K562 (cell line): ENCODE data around the gene HEATR1. TPM values are rescaled to one million over a fixed set of nuclear protein-coding genes. Genes with fewer than 3 reads are reported as not detected.

Experiments used
- ATF1 ChIP-seq, 2 experiments: fragments of 450-650 bp in 1 of 2; IDR thresholded peaks; 2 replicates each; pipeline ENCODE4 v1.6.1; 2016; ENCODE audit warnings: missing compliant biosample characterization in 1 of 2, missing genetic modification characterization in 1 of 2
- CEBPG ChIP-seq, 3 experiments: fragments of 200-800 bp in 1 of 3; sonication (Bioruptor generic) in 1 of 3; sonication (generic) in 1 of 3; formaldehyde crosslinking in 1 of 3; IDR thresholded peaks in 2 of 3; conservative IDR thresholded peaks in 1 of 3; 2 replicates each; pipeline versions ENCODE4 v1.6.1 to v1.8.0; 2016 to 2022; ENCODE audit warnings: missing compliant biosample characterization in 2 of 3, missing genetic modification characterization in 2 of 3, mild to moderate bottlenecking in 1 of 3, missing genetic modification reagents in 1 of 3
- CHD4 ChIP-seq: fragments of 200-600 bp; sonication (generic); IDR thresholded peaks from 3 replicates; pipeline ENCODE4 v1.6.1; 2012; ENCODE audit warnings: low read depth, mild to moderate bottlenecking, mixed read lengths, low read length, inconsistent platforms; ENCODE audit not compliant: insufficient read depth, insufficient replicate concordance, poor library complexity, severe bottlenecking
- CREBBP ChIP-seq: IDR thresholded peaks from one replicate; pipeline ENCODE4 v1.6.1; 2012; ENCODE audit warnings: low read depth, mild to moderate bottlenecking, control low read depth, inconsistent platforms, low read length
- CTBP1 ChIP-seq: fragments of 450-650 bp; IDR thresholded peaks from 2 replicates; pipeline ENCODE4 v1.6.1; 2016; ENCODE audit warnings: borderline replicate concordance
- MCM7 ChIP-seq, 2 experiments: fragments of 450-650 bp; IDR thresholded peaks; 2 replicates each; pipeline ENCODE4 v1.6.1; 2016 to 2018
- NR1H2 ChIP-seq: sonication (generic); formaldehyde crosslinking; IDR thresholded peaks from 2 replicates; pipeline ENCODE4 v1.4.0; 2020; ENCODE audit warnings: mild to moderate bottlenecking, missing genetic modification reagents
- NR4A1 ChIP-seq, 2 experiments: fragments of 250-450 bp in 1 of 2; fragments of 450-650 bp in 1 of 2; sonication (Bioruptor Pico) in 1 of 2; IDR thresholded peaks; 2 replicates each; pipeline versions ENCODE4 v1.4.0 to v1.6.1; 2016 to 2020; ENCODE audit warnings: mild to moderate bottlenecking in 2 of 2, missing compliant biosample characterization in 1 of 2, missing genetic modification characterization in 1 of 2, moderate library complexity in 1 of 2
- PHF21A ChIP-seq: fragments of 450-650 bp; IDR thresholded peaks from 2 replicates; pipeline ENCODE4 v1.6.1; 2017; ENCODE audit warnings: low read depth, borderline replicate concordance
- RUNX1 ChIP-seq: sonication (generic); IDR thresholded peaks from 2 replicates; pipeline ENCODE4 v1.6.1; 2016; ENCODE audit warnings: antibody characterized with exemption, low read depth
- ZNF3 ChIP-seq: fragments of 250-450 bp; sonication (Bioruptor Pico); IDR thresholded peaks from 2 replicates; pipeline ENCODE4 v1.5.0; 2021; ENCODE audit warnings: mild to moderate bottlenecking, moderate library complexity
- ZNF695 ChIP-seq: fragments of 450-650 bp; formaldehyde crosslinking; IDR thresholded peaks from 2 replicates; pipeline ENCODE4 v1.4.0; 2020; ENCODE audit warnings: mild to moderate bottlenecking, moderate library complexity
- polyA plus RNA-seq, 8 experiments: library from polyadenylated mRNA; depleted of rRNA in 4 of 8; stranded (reverse) in 5 of 8; unstranded in 3 of 8; fragments of >200 nt; fragmentation: Nextera tagmentation in 2 of 8; fragmentation: Illumina TruSeq in 1 of 8; extraction: Ambion mirVana in 2 of 8; extraction: Trizol in 1 of 8; gene quantifications; 2 replicates each; pipeline versions ENCODE4 v1.2.1 to v1.2.3, GENCODE V29; 2011 to 2014; ENCODE audit warnings: inconsistent platforms in 1 of 8, missing spikeins in 1 of 8
- total RNA-seq, 7 experiments: library from RNA; depleted of rRNA in 6 of 7; stranded (reverse); fragments of >200 nt in 6 of 7; fragmentation: Illumina TruSeq in 2 of 7; extraction: Trizol in 2 of 7; gene quantifications; 2 replicates each; pipeline versions ENCODE4 v1.2.1 to v1.2.3, GENCODE V29; 2011 to 2021; ENCODE audit warnings: low replicate concordance in 1 of 7
- TF ChIP-seq, protein P1 (sequence below): sonication (generic); formaldehyde crosslinking; IDR thresholded peaks from 2 replicates; pipeline ENCODE4 v1.8.0; 2022; ENCODE audit warnings: mild to moderate bottlenecking, missing genetic modification reagents
- TF ChIP-seq, protein P2 (sequence below): fragments of 250-450 bp; sonication (Bioruptor Pico); IDR thresholded peaks from 2 replicates; pipeline ENCODE4 v1.5.0; 2020; ENCODE audit warnings: mild to moderate bottlenecking, borderline replicate concordance
- TF ChIP-seq, protein P3 (sequence below): sonication (generic); IDR thresholded peaks from 2 replicates; pipeline ENCODE4 v1.6.1; 2016
- TF ChIP-seq, protein P4 (sequence below): sonication (generic); formaldehyde crosslinking; IDR thresholded peaks from 2 replicates; pipeline ENCODE4 v1.8.1; 2023; ENCODE audit warnings: mild to moderate bottlenecking, missing genetic modification reagents

HEATR1 gene
- total and polyA plus RNA-seq, 9 of the 15 experiments (the other 6 are each of a cell fraction or from before 2014, with no cell fraction given): 28.3 to 108 (median 50.9) TPM

DNA sequence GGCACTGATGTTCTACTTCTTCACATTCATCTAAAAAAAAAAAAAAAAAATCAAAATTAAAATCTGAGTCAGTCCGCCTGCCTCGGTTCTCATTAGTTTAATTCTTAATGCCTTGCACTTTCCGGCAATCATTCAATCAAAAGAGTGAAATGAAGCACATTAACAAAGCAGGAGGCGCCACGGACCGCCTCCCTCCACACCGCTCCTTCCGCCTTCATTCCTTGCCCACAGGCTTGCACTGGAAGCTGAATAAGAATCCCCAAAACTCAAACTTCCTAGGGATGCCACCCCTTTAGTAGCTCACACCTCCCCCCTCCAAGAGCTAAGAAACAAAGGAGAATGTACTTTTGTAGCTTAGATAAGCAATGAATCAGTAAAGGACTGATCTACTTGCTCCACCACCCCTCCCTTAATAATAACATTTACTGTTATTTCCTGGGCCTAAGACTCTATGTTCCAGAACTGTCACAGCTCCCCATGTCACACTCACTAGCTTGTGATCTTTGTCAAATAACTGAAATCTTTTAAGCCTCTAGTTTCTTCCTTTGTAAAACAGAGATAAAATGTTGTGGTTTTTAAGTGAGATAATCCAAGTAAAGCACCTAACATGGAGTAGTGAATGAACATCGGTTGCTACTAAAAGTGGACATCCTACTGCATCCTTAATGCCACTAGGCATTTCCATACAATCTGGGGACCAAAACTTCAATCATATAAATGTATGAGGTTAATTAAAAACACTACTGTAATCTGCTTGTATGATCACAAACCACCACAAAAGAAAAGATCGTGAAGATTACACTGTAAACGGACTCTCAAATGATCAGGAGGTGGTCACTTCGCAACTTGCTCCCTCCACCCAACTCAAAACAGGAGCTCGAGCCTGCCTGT lies 53.1 kb downstream of the HEATR1 start (continued):
- TF ChIP-seq, protein P1, sequence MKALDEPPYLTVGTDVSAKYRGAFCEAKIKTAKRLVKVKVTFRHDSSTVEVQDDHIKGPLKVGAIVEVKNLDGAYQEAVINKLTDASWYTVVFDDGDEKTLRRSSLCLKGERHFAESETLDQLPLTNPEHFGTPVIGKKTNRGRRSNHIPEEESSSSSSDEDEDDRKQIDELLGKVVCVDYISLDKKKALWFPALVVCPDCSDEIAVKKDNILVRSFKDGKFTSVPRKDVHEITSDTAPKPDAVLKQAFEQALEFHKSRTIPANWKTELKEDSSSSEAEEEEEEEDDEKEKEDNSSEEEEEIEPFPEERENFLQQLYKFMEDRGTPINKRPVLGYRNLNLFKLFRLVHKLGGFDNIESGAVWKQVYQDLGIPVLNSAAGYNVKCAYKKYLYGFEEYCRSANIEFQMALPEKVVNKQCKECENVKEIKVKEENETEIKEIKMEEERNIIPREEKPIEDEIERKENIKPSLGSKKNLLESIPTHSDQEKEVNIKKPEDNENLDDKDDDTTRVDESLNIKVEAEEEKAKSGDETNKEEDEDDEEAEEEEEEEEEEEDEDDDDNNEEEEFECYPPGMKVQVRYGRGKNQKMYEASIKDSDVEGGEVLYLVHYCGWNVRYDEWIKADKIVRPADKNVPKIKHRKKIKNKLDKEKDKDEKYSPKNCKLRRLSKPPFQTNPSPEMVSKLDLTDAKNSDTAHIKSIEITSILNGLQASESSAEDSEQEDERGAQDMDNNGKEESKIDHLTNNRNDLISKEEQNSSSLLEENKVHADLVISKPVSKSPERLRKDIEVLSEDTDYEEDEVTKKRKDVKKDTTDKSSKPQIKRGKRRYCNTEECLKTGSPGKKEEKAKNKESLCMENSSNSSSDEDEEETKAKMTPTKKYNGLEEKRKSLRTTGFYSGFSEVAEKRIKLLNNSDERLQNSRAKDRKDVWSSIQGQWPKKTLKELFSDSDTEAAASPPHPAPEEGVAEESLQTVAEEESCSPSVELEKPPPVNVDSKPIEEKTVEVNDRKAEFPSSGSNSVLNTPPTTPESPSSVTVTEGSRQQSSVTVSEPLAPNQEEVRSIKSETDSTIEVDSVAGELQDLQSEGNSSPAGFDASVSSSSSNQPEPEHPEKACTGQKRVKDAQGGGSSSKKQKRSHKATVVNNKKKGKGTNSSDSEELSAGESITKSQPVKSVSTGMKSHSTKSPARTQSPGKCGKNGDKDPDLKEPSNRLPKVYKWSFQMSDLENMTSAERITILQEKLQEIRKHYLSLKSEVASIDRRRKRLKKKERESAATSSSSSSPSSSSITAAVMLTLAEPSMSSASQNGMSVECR (CRISPR knock-in tag): no peak
- TF ChIP-seq, protein P2, sequence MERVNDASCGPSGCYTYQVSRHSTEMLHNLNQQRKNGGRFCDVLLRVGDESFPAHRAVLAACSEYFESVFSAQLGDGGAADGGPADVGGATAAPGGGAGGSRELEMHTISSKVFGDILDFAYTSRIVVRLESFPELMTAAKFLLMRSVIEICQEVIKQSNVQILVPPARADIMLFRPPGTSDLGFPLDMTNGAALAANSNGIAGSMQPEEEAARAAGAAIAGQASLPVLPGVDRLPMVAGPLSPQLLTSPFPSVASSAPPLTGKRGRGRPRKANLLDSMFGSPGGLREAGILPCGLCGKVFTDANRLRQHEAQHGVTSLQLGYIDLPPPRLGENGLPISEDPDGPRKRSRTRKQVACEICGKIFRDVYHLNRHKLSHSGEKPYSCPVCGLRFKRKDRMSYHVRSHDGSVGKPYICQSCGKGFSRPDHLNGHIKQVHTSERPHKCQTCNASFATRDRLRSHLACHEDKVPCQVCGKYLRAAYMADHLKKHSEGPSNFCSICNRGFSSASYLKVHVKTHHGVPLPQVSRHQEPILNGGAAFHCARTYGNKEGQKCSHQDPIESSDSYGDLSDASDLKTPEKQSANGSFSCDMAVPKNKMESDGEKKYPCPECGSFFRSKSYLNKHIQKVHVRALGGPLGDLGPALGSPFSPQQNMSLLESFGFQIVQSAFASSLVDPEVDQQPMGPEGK (CRISPR knock-in tag): peak; percentile 52; the same call in 1 of the 2 replicates
- no peak for TF ChIP-seq CEBPG (CRISPR knock-in tag; IDR thresholded peaks at IDR 0.05)
- TF ChIP-seq CEBPG (tag; conservative IDR thresholded peaks at IDR 0.05 in 1 of 2, IDR thresholded peaks at IDR 0.05 in 1 of 2): no peak
- TF ChIP-seq MCM7 (IDR thresholded peaks at IDR 0.05): no peak
- TF ChIP-seq ZNF3 (CRISPR knock-in tag): 0 out of 2 replicates have a peak, but pooled peaks have one; percentile 54
- no peak for TF ChIP-seq NR4A1 (CRISPR knock-in tag; IDR thresholded peaks at IDR 0.05)
- TF ChIP-seq NR4A1 (tag; IDR thresholded peaks at IDR 0.05): 0 out of 2 replicates have a peak, but pooled peaks have one; percentile 42
- no peak for TF ChIP-seq CREBBP
- no peak for TF ChIP-seq ZNF695 (CRISPR knock-in tag)
- no peak for TF ChIP-seq NR1H2 (CRISPR knock-in tag)
- TF ChIP-seq CHD4: no peak
- TF ChIP-seq PHF21A: no peak
- TF ChIP-seq, protein P3, sequence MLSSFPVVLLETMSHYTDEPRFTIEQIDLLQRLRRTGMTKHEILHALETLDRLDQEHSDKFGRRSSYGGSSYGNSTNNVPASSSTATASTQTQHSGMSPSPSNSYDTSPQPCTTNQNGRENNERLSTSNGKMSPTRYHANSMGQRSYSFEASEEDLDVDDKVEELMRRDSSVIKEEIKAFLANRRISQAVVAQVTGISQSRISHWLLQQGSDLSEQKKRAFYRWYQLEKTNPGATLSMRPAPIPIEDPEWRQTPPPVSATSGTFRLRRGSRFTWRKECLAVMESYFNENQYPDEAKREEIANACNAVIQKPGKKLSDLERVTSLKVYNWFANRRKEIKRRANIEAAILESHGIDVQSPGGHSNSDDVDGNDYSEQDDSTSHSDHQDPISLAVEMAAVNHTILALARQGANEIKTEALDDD: peak; percentile 66
- no peak for TF ChIP-seq ATF1 (CRISPR knock-in tag; IDR thresholded peaks at IDR 0.05)
- TF ChIP-seq ATF1 (tag; IDR thresholded peaks at IDR 0.05): peak; percentile 7; the same call in 1 of the 2 replicates
- TF ChIP-seq, protein P4, sequence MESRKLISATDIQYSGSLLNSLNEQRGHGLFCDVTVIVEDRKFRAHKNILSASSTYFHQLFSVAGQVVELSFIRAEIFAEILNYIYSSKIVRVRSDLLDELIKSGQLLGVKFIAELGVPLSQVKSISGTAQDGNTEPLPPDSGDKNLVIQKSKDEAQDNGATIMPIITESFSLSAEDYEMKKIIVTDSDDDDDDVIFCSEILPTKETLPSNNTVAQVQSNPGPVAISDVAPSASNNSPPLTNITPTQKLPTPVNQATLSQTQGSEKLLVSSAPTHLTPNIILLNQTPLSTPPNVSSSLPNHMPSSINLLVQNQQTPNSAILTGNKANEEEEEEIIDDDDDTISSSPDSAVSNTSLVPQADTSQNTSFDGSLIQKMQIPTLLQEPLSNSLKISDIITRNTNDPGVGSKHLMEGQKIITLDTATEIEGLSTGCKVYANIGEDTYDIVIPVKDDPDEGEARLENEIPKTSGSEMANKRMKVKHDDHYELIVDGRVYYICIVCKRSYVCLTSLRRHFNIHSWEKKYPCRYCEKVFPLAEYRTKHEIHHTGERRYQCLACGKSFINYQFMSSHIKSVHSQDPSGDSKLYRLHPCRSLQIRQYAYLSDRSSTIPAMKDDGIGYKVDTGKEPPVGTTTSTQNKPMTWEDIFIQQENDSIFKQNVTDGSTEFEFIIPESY (CRISPR knock-in tag): peak; percentile 87
- TF ChIP-seq RUNX1: no peak
- TF ChIP-seq CTBP1: peak; percentile 41; the same call in 1 of the 2 replicates
